GM12865 (cell line): ENCODE results near the gene TMEM245.
A peak's percentile ranks its signal among the peaks of the same experiment; 100 is the strongest.

ENCODE experiments used
- DNase-seq: peaks from one replicate; pipeline ENCODE4 v3.0.0; 2010; ENCODE audit warnings: low read depth
- H3K4me3 ChIP-seq: 2 replicates; pipeline ENCODE4 v1.5.1; 2011; ENCODE audit warnings: mild to moderate bottlenecking, low read depth, low read length, control low read depth
- CTCF ChIP-seq: IDR thresholded peaks from 2 replicates; pipeline ENCODE4 v1.5.1; 2011; ENCODE audit warnings: low read length, control low read depth, low read depth, inconsistent platforms; ENCODE audit not compliant: insufficient read depth; ENCODE audit errors: missing control alignments

TMEM245 gene

GRCh38 chr9:109121232-109121796 lies 1.6 kb upstream of the TMEM245 start:
- TF ChIP-seq CTCF = no peak
- no peak overlapping the region for H3K4me3 ChIP-seq
- DNase-seq = no peak

GRCh38 chr9:109120204-109120789 lies 550 bp upstream of the TMEM245 start:
- peak overlapping the region; percentile 39 for H3K4me3 ChIP-seq
- TF ChIP-seq CTCF = no peak

GRCh38 chr9:109118808-109119438 lies 824 bp downstream of the TMEM245 start:
- H3K4me3 ChIP-seq = peak overlapping the region; percentile 96
- TF ChIP-seq CTCF = no peak
- DNase-seq = peak; percentile 26

More at GRCh38 chr9:109120204-109120789, 550 bp upstream of the TMEM245 start:
- DNase-seq = no peak

GRCh38 chr9:109117856-109118807 lies 1.6 kb downstream of the TMEM245 start:
- no peak for TF ChIP-seq CTCF
- H3K4me3 ChIP-seq = peak overlapping the region; percentile 96
- DNase-seq = no peak

GRCh38 chr9:109115931-109116526 lies 3.7 kb downstream of the TMEM245 start:
- DNase-seq = no peak
- no peak for TF ChIP-seq CTCF
- H3K4me3 ChIP-seq = no peak overlapping the region

GRCh38 chr9:109114670-109115069 lies 5.1 kb downstream of the TMEM245 start:
- TF ChIP-seq CTCF = no peak
- DNase-seq = peak; percentile 20
- no peak overlapping the region for H3K4me3 ChIP-seq
